PC-3 (cell line): Measurements from ENCODE around the gene ARHGEF11. TPM values are rescaled to one million over a fixed set of nuclear protein-coding genes. Genes with fewer than 3 reads are reported as not detected.
A peak's percentile ranks its signal among the peaks of the same experiment; 100 is the strongest.

Source experiments
- ATAC-seq: fragments of 200-7000 bp; cut with Tn5 transposase; 2 replicates; pipeline ENCODE4 v1.9.1; 2020; ENCODE audit warnings: mild to moderate bottlenecking, moderate library complexity
- BruUV-seq: library from RNA; stranded (reverse); fragments of 400-500 nt; replicated peaks from 2 replicates; lab custom pipeline; 2021; lab: Mats Ljungman, UMichigan
- CTCF ChIA-PET: fragments of 300-600 bp; sonication (Branson Sonifier 250); formaldehyde crosslinking; loops from one replicate; lab custom pipeline; 2022; ENCODE audit warnings: antibody characterized with exemption; lab: Charles Lee
- POLR2A ChIA-PET: fragments of 300-600 bp; sonication (Branson Sonifier 250); formaldehyde crosslinking; loops from one replicate; lab custom pipeline; 2022; ENCODE audit warnings: antibody characterized with exemption; ENCODE audit not compliant: unreplicated experiment; lab: Charles Lee
- DNase-seq: peaks from one replicate; pipeline ENCODE4 v3.0.0-alpha.2; 2015
- H2AFZ ChIP-seq: fragments of 300-600 bp; sonication (generic); 2 replicates; pipeline ENCODE4 v1.6.0; 2016; ENCODE audit warnings: antibody characterized with exemption, low read length
- H3F3A ChIP-seq: fragments of 300-600 bp; sonication (generic); one replicate; pipeline ENCODE4 v1.6.0; 2017; ENCODE audit warnings: antibody characterized with exemption, low read length, control low read depth, mild to moderate bottlenecking; ENCODE audit not compliant: unreplicated experiment
- H3K27ac ChIP-seq: fragments of 300-600 bp; sonication (generic); 2 replicates; pipeline ENCODE4 v1.5.1; 2016; ENCODE audit warnings: mild to moderate bottlenecking, low read length
- H3K27me3 ChIP-seq: fragments of 300-600 bp; sonication (generic); 2 replicates; pipeline ENCODE4 v1.6.1; 2016; ENCODE audit warnings: low read length, mixed read lengths
- H3K36me3 ChIP-seq: fragments of 300-600 bp; sonication (generic); 2 replicates; pipeline ENCODE4 v1.6.1; 2016; ENCODE audit warnings: low read depth, mixed run types, low read length, mixed read lengths
- H3K4me1 ChIP-seq: fragments of 300-600 bp; sonication (generic); 2 replicates; pipeline ENCODE4 v1.5.1; 2016; ENCODE audit warnings: low read length; ENCODE audit not compliant: insufficient read depth
- H3K4me2 ChIP-seq: fragments of 300-600 bp; sonication (generic); 2 replicates; pipeline ENCODE4 v1.6.0; 2016; ENCODE audit warnings: low read length
- H3K4me3 ChIP-seq: fragments of 300-600 bp; sonication (generic); 2 replicates; pipeline ENCODE4 v1.5.1; 2016; ENCODE audit warnings: mild to moderate bottlenecking, low read length, mixed read lengths
- H3K79me2 ChIP-seq: fragments of 300-600 bp; sonication (generic); 2 replicates; pipeline ENCODE4 v1.6.1; 2017; ENCODE audit warnings: low read length, mixed read lengths
- H3K9ac ChIP-seq: fragments of 300-600 bp; sonication (generic); 2 replicates; pipeline ENCODE4 v1.6.0; 2016; ENCODE audit warnings: mild to moderate bottlenecking, low read length
- H3K9me2 ChIP-seq: fragments of 300-600 bp; sonication (generic); replicated peaks from 2 replicates; pipeline ENCODE4 v1.6.1; 2016; ENCODE audit warnings: mixed run types, low read length, mixed read lengths
- H3K9me3 ChIP-seq: fragments of 300-600 bp; sonication (generic); 2 replicates; pipeline ENCODE4 v1.6.1; 2016; ENCODE audit warnings: low read length, mixed read lengths
- H4K20me1 ChIP-seq: fragments of 300-600 bp; sonication (generic); 2 replicates; pipeline ENCODE4 v1.6.1; 2016; ENCODE audit warnings: low read length, mixed read lengths
- CTCF ChIP-seq: fragments of 300-600 bp; sonication (generic); conservative IDR thresholded peaks from 2 replicates; pipeline ENCODE4 v1.5.1; 2017; ENCODE audit warnings: antibody characterized with exemption, low read depth, mild to moderate bottlenecking, low read length
- EZH2 ChIP-seq: fragments of 300-600 bp; sonication (generic); IDR thresholded peaks from one replicate; pipeline ENCODE4 v1.6.1; 2017; ENCODE audit warnings: antibody characterized with exemption, mild to moderate bottlenecking, low read length; ENCODE audit not compliant: unreplicated experiment
- EZH2phosphoT487 ChIP-seq: fragments of 300-600 bp; sonication (generic); IDR thresholded peaks from 2 replicates; pipeline ENCODE4 v1.6.1; 2018; ENCODE audit warnings: mild to moderate bottlenecking, antibody characterized with exemption, low read length, borderline replicate concordance
- intact Hi-C: fragments of 100-400 bp; cut with micrococcal nuclease; formaldehyde crosslinking; loops from 2 replicates; pipeline ENCODE4 v1.9.0; 2023
- total RNA-seq: library from RNA; depleted of rRNA; stranded (reverse); fragments of >200 nt; gene quantifications from 2 replicates; pipeline ENCODE4 v1.2.3, GENCODE V29; 2014

The ARHGEF11 gene
- total RNA-seq, 1 experiment from 2014 or later, result 31.1 TPM

GRCh38 chr1:156911577-156912298, 133.8 kb downstream of the ARHGEF11 start:
- Histone ChIP-seq H3K27ac (no peak overlapping the region), H3K9me3 (no peaks in the 10 kb centered on the region), H4K20me1 (no peaks in the 10 kb centered on the region), H2AFZ (no peak overlapping the region), H3K4me2 (no peak overlapping the region), H3K79me2 (no peaks in the 10 kb centered on the region), H3K9ac (no peak overlapping the region), H3K27me3 (no peaks in the 10 kb centered on the region), H3K36me3 (peaks cover 12% of the 10 kb centered on the region; the same call in 1 of the 2 replicates), H3K4me1 (peaks cover 19% of the 10 kb centered on the region), H3K9me2 (no peaks in the 10 kb centered on the region), H3F3A (no peaks in the 10 kb centered on the region), H3K4me3 (no peak overlapping the region)
- DNase-seq (no peak), ATAC-seq (no peak)
- BruUV-seq, result no TSS peak
- CTCF ChIA-PET, result no interaction called here
- intact Hi-C loops, result no loop called here
- POLR2A ChIA-PET, result no interaction called here
- TF ChIP-seq CTCF (no peak), EZH2phosphoT487 (no peak), EZH2 (no peak)

- no TSS peak for BruUV-seq
- no peak overlapping the region for H3K27ac ChIP-seq
- peaks cover 20% of the 10 kb centered on the region for H3K4me1 ChIP-seq
- ATAC-seq (no peak), DNase-seq (peak; percentile 55)
- ChIA-PET POLR2A (no interaction called here), CTCF (no interaction called here)
- H3K4me3 ChIP-seq, result no peak overlapping the region
- no peaks in the 10 kb centered on the region for H3K27me3 ChIP-seq
- TF ChIP-seq CTCF, result peak; percentile 93
- TF ChIP-seq EZH2, result no peak
- peaks cover 12% of the 10 kb centered on the region; the same call in 1 of the 2 replicates for H3K36me3 ChIP-seq
- H2AFZ ChIP-seq, result no peak overlapping the region
- H3K9me2 ChIP-seq, result no peaks in the 10 kb centered on the region
- H4K20me1 ChIP-seq, result no peaks in the 10 kb centered on the region
- intact Hi-C loops, result no loop called here
- H3K79me2 ChIP-seq, result no peaks in the 10 kb centered on the region
- H3K4me2 ChIP-seq, result no peak overlapping the region
- no peaks in the 10 kb centered on the region for H3F3A ChIP-seq
- H3K9ac ChIP-seq, result no peak overlapping the region
- no peaks in the 10 kb centered on the region for H3K9me3 ChIP-seq
These were observed 135.2 kb downstream of the ARHGEF11 start for GRCh38 chr1:156910309-156910782.

GRCh38 chr1:156909671-156910070, 135.9 kb downstream of the ARHGEF11 start:
- Histone ChIP-seq H3K9me3 (no peaks in the 10 kb centered on the region), H2AFZ (no peak overlapping the region), H3K4me3 (no peak overlapping the region), H3K79me2 (no peaks in the 10 kb centered on the region), H3K9ac (no peak overlapping the region), H4K20me1 (no peaks in the 10 kb centered on the region), H3K27ac (no peak overlapping the region), H3K27me3 (no peaks in the 10 kb centered on the region), H3K4me2 (no peak overlapping the region), H3K9me2 (no peaks in the 10 kb centered on the region), H3F3A (no peaks in the 10 kb centered on the region), H3K36me3 (peaks cover 7% of the 10 kb centered on the region; the same call in 1 of the 2 replicates), H3K4me1 (peaks cover 20% of the 10 kb centered on the region)
- intact Hi-C loops, result no loop called here
- TF ChIP-seq CTCF, result no peak
- TF ChIP-seq EZH2, result no peak
- TF ChIP-seq EZH2phosphoT487, result no peak
- no peak for DNase-seq
- ChIA-PET CTCF (interaction anchor here (0.5 kb wide), 1 partner anchor 8 kb away, joined by 3 read pairs; no protein-coding TSS in a partner anchor), POLR2A (no interaction called here)
- ATAC-seq, result no peak
- BruUV-seq, result no TSS peak
